ENCODE measurements around the gene CROT.
"Not testable (repeated sequence)": the region's sequence is repeated elsewhere in the genome, so short reads cannot be mapped to it uniquely, and the experiment has no call there.

CROT gene

GRCh38 chr7:87316846-87317552 is 28.5 kb upstream of the CROT start:
- no peak overlapping the region for H3K27ac Mint-ChIP-seq
- peaks cover 10% of the 10 kb centered on the region for H3K9me3 Mint-ChIP-seq

DNA sequence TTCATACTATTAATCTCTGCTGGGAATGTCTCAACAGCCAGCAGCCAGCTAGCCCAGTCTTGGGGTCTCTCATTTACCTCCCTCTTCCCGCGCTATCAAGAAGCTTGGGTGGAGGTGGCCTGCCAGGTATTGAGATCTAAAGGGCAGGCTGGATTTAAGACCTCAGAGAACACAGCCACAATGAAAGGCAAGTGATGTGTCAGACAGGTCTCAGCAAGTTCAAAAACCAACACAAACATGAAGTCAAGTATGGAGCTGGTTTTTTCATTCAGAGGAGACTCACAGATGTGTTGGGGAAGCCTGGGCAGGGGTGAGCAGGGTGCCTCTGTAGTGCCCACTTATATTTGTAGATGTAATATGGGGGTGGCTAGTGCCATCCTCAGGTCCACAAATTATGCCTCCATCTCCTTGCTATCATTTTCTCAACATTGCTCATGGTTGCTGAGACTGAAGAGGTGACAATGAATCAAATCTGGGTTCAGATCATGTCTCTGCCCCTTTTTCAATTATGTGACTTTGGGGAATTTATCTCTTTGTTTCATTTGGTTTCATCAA is 27.7 kb upstream of the CROT start:
- Mint-ChIP-seq H3K4me1 (peaks cover 6% of the 10 kb centered on the region), H3K27ac (no peak overlapping the region), H3K9me3 (peaks cover 15% of the 10 kb centered on the region), H3K4me3 (no peak overlapping the region), H3K27me3 (ENCODE audit: low read depth) (no peaks in the 10 kb centered on the region), H3K36me3 (ENCODE audit: low read depth) (peaks cover 20% of the 10 kb centered on the region)
- TF ChIP-seq, protein P1, sequence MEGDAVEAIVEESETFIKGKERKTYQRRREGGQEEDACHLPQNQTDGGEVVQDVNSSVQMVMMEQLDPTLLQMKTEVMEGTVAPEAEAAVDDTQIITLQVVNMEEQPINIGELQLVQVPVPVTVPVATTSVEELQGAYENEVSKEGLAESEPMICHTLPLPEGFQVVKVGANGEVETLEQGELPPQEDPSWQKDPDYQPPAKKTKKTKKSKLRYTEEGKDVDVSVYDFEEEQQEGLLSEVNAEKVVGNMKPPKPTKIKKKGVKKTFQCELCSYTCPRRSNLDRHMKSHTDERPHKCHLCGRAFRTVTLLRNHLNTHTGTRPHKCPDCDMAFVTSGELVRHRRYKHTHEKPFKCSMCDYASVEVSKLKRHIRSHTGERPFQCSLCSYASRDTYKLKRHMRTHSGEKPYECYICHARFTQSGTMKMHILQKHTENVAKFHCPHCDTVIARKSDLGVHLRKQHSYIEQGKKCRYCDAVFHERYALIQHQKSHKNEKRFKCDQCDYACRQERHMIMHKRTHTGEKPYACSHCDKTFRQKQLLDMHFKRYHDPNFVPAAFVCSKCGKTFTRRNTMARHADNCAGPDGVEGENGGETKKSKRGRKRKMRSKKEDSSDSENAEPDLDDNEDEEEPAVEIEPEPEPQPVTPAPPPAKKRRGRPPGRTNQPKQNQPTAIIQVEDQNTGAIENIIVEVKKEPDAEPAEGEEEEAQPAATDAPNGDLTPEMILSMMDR (IDR thresholded peaks at IDR 0.05; ENCODE audit: unreplicated experiment in 3 of 3) = no peak

More at GRCh38 chr7:87316846-87317552, 28.5 kb upstream of the CROT start:
- Mint-ChIP-seq H3K36me3 (ENCODE audit: low read depth) (peaks cover 12% of the 10 kb centered on the region), H3K4me1 (peaks cover 6% of the 10 kb centered on the region), H3K27me3 (ENCODE audit: low read depth) (no peaks in the 10 kb centered on the region), H3K4me3 (no peak overlapping the region)
- TF ChIP-seq, protein P1 (IDR thresholded peaks at IDR 0.05; ENCODE audit: unreplicated experiment in 3 of 3) = no peak

DNA sequence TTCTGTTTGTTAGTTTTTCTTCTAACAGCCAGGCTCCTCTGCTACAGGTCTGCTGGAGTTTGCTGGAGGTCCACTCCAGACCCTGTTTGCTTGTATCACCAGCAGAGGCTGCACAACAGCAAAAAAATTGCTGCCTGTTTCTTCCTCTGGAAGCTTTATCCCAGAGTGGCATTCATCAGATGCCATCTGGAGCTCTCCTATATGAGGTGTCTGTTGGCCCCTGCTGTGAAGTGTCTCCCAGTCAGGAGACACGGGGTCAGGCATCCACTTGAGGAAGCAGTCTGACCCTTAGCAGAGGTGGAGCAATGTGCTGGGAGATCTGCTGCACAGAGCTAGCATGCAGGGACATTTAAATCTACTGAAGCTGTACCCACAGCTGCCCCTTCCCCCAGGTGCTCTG is 26.7 kb upstream of the CROT start:
- Mint-ChIP-seq H3K27me3 (ENCODE audit: low read depth) (no peaks in the 10 kb centered on the region), H3K27ac (no peak overlapping the region), H3K36me3 (ENCODE audit: low read depth) (peaks cover 28% of the 10 kb centered on the region), H3K9me3 (peaks cover 18% of the 10 kb centered on the region), H3K4me1 (peaks cover 6% of the 10 kb centered on the region), H3K4me3 (no peak overlapping the region)
- TF ChIP-seq, protein P1 (IDR thresholded peaks at IDR 0.05; ENCODE audit: unreplicated experiment in 3 of 3) = no peak

DNA sequence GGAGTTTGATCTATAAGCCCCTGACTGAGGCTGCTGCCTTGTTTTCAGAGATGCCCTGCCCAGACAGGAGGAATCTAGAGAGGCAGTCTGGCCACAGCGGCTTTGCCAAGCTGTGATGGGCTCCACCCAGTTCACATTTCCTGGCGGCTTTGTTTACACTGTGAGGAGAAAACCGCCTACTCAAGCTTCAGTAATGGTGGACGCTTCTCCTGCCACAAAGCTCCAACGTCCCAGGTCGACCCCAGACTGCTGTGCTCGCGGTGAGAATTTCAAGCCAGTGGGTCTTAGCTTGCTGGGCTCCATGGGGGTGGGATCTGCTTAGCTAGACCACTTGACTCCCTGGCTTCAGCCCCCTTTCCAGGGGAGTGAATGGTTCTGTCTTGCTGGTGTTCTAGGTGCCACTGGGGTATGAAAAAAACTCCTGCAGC is 26.3 kb upstream of the CROT start:
- not testable (repeated sequence) for H3K27me3 Mint-ChIP-seq (ENCODE audit: low read depth); H3K27ac Mint-ChIP-seq; H3K4me1 Mint-ChIP-seq; H3K4me3 Mint-ChIP-seq
- H3K9me3 Mint-ChIP-seq = peaks cover 18% of the 10 kb centered on the region
- peaks cover 29% of the 10 kb centered on the region for H3K36me3 Mint-ChIP-seq (ENCODE audit: low read depth)

DNA sequence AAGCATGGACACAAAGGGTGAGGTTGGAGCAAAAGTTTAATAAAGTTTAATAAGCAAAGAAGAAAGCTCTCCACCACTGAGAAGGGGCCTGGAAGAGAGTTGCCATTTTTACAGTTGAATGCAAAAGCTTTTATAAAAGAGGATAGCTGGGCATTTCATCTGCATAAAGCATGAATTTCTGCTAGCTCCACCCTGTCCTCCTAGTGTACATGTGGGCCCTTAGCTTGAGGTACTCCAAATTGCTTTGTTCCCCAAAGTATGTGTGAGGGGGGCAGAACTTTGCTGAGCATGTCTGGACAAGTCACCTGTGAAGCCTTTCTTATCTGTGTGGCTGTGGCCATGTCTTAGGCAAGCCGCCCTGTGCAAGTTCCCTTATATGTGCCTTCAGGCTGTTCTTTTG is 22.6 kb upstream of the CROT start:
- TF ChIP-seq, protein P1 (IDR thresholded peaks at IDR 0.05; ENCODE audit: unreplicated experiment in 3 of 3) = no peak
- H3K27me3 Mint-ChIP-seq (ENCODE audit: low read depth) = no peaks in the 10 kb centered on the region
- H3K4me1 Mint-ChIP-seq = no peaks in the 10 kb centered on the region
- H3K27ac Mint-ChIP-seq = no peak overlapping the region
- no peak overlapping the region for H3K4me3 Mint-ChIP-seq
- H3K9me3 Mint-ChIP-seq = peaks cover 35% of the 10 kb centered on the region
- peaks cover 57% of the 10 kb centered on the region for H3K36me3 Mint-ChIP-seq (ENCODE audit: low read depth)

DNA sequence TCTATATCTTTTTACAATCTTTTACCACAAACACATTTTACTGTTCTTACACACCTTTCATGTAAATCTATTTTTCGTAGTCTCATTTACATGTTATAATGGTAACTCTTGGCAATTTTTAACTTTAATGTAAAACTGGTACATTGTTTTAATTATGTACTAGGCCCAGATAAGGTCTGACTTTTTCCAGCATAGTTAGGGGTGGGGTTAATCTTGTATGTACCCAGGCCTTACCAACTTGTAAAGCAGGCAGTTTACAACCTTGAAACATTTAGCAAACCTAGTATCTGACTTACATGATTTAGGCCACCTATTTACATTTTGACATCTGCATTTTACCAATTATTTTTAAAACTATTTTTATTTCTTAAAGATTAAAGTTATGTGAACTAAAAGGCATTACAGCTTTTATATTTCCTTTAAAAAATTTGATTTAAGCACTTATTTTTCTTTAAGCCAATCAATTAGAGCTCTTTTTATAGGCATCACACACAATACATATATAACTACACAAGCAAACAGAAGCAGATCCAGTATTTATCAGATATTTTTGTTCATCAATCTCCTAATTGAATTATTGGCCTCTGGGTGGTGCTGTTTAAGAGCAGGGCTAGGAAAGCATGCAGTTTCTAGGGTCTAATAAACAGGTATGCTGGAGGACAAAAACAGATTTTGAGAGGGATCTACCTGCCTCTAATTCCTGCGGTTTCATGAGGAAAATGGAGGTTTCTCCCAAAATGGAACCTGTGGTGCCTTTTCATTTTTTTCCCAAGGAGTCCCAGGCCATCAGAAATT is 19.7 kb upstream of the CROT start:
- no peak overlapping the region for H3K27ac Mint-ChIP-seq
- H3K4me3 Mint-ChIP-seq = no peak overlapping the region
- peaks cover 86% of the 10 kb centered on the region for H3K36me3 Mint-ChIP-seq (ENCODE audit: low read depth)
- no peaks in the 10 kb centered on the region for H3K4me1 Mint-ChIP-seq
- H3K27me3 Mint-ChIP-seq (ENCODE audit: low read depth) = no peaks in the 10 kb centered on the region
- H3K9me3 Mint-ChIP-seq = peaks cover 58% of the 10 kb centered on the region
- TF ChIP-seq, protein P1 (IDR thresholded peaks at IDR 0.05; ENCODE audit: unreplicated experiment in 3 of 3) = no peak

Measured in nephron (organoid).